Neural cell (in vitro differentiated cells): ENCODE measurements around the gene HOXB5.

Experiments used
- CTCF ChIP-seq: fragments of 450-650 bp; IDR thresholded peaks from 2 replicates; pipeline ENCODE4 v1.5.1; 2014; ENCODE audit warnings: antibody characterized with exemption, mild to moderate bottlenecking, moderate library complexity; ENCODE audit not compliant: poor library complexity, severe bottlenecking
- EP300 ChIP-seq: fragments of 450-650 bp; conservative IDR thresholded peaks from 2 replicates; pipeline ENCODE4 v1.6.1; 2014; ENCODE audit warnings: antibody characterized with exemption, mild to moderate bottlenecking, moderate library complexity; ENCODE audit not compliant: poor library complexity, severe bottlenecking
- EZH2 ChIP-seq: fragments of 200-600, 300-800 bp; shearing (Covaris generic), sonication (generic); IDR thresholded peaks from 2 replicates; pipeline ENCODE4 v1.6.1; 2014; ENCODE audit warnings: antibody characterized with exemption, low read length, borderline replicate concordance, mild to moderate bottlenecking; ENCODE audit not compliant: insufficient read depth, poor library complexity, severe bottlenecking
- POLR2AphosphoS5 ChIP-seq: IDR thresholded peaks from 2 replicates; pipeline ENCODE4 v1.6.1; 2012
- RAD21 ChIP-seq: fragments of 450-650 bp; conservative IDR thresholded peaks from 2 replicates; pipeline ENCODE4 v1.6.1; 2014; ENCODE audit warnings: antibody characterized with exemption, mild to moderate bottlenecking, moderate library complexity
- REST ChIP-seq: IDR thresholded peaks from 2 replicates; pipeline ENCODE4 v1.6.1; 2012; ENCODE audit warnings: borderline replicate concordance
- SMC3 ChIP-seq: fragments of 450-650 bp; conservative IDR thresholded peaks from 2 replicates; pipeline ENCODE4 v1.6.1; 2014; ENCODE audit warnings: antibody characterized with exemption, mild to moderate bottlenecking, moderate library complexity; ENCODE audit not compliant: poor library complexity
- TAF1 ChIP-seq: IDR thresholded peaks from 2 replicates; pipeline ENCODE4 v1.6.1; 2012; ENCODE audit warnings: low read depth

GRCh38 chr17:48621410-48622392 lies 28.1 kb upstream of the HOXB5 start:
- no peak for TF ChIP-seq RAD21
- TF ChIP-seq EZH2: peak; percentile 40
- no peak for TF ChIP-seq CTCF
- no peak for TF ChIP-seq EP300
- no peak for TF ChIP-seq POLR2AphosphoS5
- TF ChIP-seq TAF1: no peak
- no peak for TF ChIP-seq SMC3
- TF ChIP-seq REST: no peak
